Measurements from ENCODE around the gene DCTPP1. TPM values are rescaled to one million over a fixed set of nuclear protein-coding genes. Genes with fewer than 3 reads are reported as not detected.
A peak's percentile ranks its signal among the peaks of the same experiment; 100 is the strongest.

The DCTPP1 gene
- total and polyA plus RNA-seq, 2 donors (not counting 3 experiments of a cell fraction or from before 2014, with no cell fraction given): 68.0 to 88.6 TPM

DNA sequence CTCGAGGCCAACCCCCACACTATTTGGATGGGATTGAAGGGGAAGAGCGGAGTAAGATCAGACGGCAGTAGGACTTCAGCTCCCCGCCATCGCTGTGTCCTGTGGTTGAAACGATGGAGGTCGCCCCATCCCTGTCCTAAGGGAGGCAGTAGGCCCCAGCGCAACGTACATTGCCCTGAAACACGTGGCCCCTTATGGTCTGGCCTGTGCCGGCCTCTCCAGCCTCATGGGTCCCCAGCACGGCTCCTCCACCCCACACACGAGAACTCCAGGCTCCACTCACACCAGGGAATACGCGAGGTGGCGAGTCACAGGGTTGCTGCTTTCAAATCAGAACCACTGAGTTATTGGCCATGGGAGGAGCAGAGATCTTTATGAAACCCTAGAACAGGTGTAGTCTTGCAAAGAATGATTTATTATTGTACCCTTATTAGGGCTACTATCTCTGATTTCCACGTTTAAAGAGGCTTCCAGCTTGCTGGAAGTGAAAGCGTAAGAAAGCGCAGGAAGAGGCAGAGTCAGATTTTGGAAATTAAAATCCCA lies 669 bp upstream of the DCTPP1 start:
- BruUV-seq (replicated peaks): no TSS peak

More for the DNA sequence above, 669 bp upstream of the DCTPP1 start:
- Histone ChIP-seq H3K4me1 (ENCODE audit: control insufficient read depth, extremely low read depth, insufficient read depth, low read length) (peaks cover 22% of the 10 kb centered on the region), H3K9ac (replicated peaks; ENCODE audit: extremely low read depth, insufficient read depth, low read length) (peak overlapping the region; percentile 8), H2AFZ (ENCODE audit: low read depth, low read length) (peak overlapping the region; percentile 88), H3K4me2 (ENCODE audit: insufficient read depth, low read length) (peak overlapping the region; percentile 88), H3K27ac (ENCODE audit: insufficient read depth, low read depth, low read length) (no peak overlapping the region), H3K9me1 (replicated peaks; ENCODE audit: control insufficient read depth, extremely low read depth, insufficient read depth, low read length) (no peaks in the 10 kb centered on the region), H3K79me2 (ENCODE audit: control insufficient read depth, insufficient read depth, low read length) (peaks cover 19% of the 10 kb centered on the region), H4K20me1 (replicated peaks; ENCODE audit: control insufficient read depth, extremely low read depth, insufficient read depth, low read length) (no peaks in the 10 kb centered on the region), H3K9me3 (replicated peaks; ENCODE audit: control insufficient read depth, insufficient read depth, low read length) (no peaks in the 10 kb centered on the region), H3K36me3 (ENCODE audit: control insufficient read depth in 2 of 2, extremely low read depth in 1 of 2, insufficient read depth in 2 of 2, low read length in 2 of 2) (no peaks in the 10 kb centered on the region), H3K27me3 (ENCODE audit: control insufficient read depth in 2 of 2, insufficient read depth in 2 of 2, low read length in 2 of 2) (peaks cover 0 to 4% of the 10 kb centered on the region in 2 experiments), H3K4me3 (replicated peaks in 1 of 3; ENCODE audit: insufficient read depth in 1 of 3, low read depth in 1 of 3, low read length in 3 of 3) (peak overlapping the region in 1 of 3 experiments; percentile 73)
- dilution Hi-C loops (cut with MboI; ENCODE audit: extremely low pct_ligation_motif_present, low sequenced_read_pairs) (no loop called here), intact Hi-C loops (cut with micrococcal nuclease) (loop anchor here (1.0 to 2.0 kb wide), 5 partner anchors 97 to 264 kb away; partner anchors contain the start of gene ZNF785)
- POLR2A ChIA-PET: interaction anchor here (1.0 to 1.5 kb wide), 4 partner anchors 13 to 365 kb away, joined by 4 to 6 read pairs (median 4); partner anchors contain the start of genes ALDOA, ZNF764 and ZNF771
- DNase-seq (ENCODE audit: low read depth, low spot score): no peak
- CTCF ChIA-PET: interaction anchor here (0.6 to 2.8 kb wide), 32 partner anchors 8 to 306 kb away, joined by 3 to 46 read pairs (median 7); partner anchors contain the start of genes PRR14, SEPHS2, TBC1D10B and ZNF688
- no peak for TF ChIP-seq MYC (IDR thresholded peaks at IDR 0.05; ENCODE audit: low read depth, low read length)
- no peak for TF ChIP-seq CTCF (IDR thresholded peaks at IDR 0.05; ENCODE audit: extremely low read depth in 1 of 2, insufficient read depth in 1 of 2, low read depth in 1 of 2, low read length in 2 of 2)
- TF ChIP-seq POLR2AphosphoS5 (IDR thresholded peaks at IDR 0.05; ENCODE audit: insufficient read depth, low read depth, low read length): no peak
- no peak for TF ChIP-seq GATA2 (IDR thresholded peaks at IDR 0.05; ENCODE audit: insufficient read depth, insufficient read length, low read depth, low read length)
- TF ChIP-seq EZH2 (IDR thresholded peaks at IDR 0.05; ENCODE audit: borderline replicate concordance, low read depth, low read length, severe bottlenecking): no peak
- no peak for TF ChIP-seq FOS (IDR thresholded peaks at IDR 0.05; ENCODE audit: borderline replicate concordance, insufficient read depth, low read length)
- TF ChIP-seq, protein P1, sequence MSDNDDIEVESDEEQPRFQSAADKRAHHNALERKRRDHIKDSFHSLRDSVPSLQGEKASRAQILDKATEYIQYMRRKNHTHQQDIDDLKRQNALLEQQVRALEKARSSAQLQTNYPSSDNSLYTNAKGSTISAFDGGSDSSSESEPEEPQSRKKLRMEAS (IDR thresholded peaks at IDR 0.05; ENCODE audit: insufficient read depth, insufficient read length): no peak
- TF ChIP-seq POLR2A (IDR thresholded peaks at IDR 0.05; ENCODE audit: low read depth, low read length): no peak
- FAIRE-seq: no peak

Measured in endothelial cell of umbilical vein (primary cell).